ENCODE measurements around the gene RECK. TPM values are rescaled to one million over a fixed set of nuclear protein-coding genes. Genes with fewer than 3 reads are reported as not detected.

The RECK gene
- total RNA-seq, 4 donors from 2014 or later = 14.3 to 37.7 (median 30.7) TPM

DNA sequence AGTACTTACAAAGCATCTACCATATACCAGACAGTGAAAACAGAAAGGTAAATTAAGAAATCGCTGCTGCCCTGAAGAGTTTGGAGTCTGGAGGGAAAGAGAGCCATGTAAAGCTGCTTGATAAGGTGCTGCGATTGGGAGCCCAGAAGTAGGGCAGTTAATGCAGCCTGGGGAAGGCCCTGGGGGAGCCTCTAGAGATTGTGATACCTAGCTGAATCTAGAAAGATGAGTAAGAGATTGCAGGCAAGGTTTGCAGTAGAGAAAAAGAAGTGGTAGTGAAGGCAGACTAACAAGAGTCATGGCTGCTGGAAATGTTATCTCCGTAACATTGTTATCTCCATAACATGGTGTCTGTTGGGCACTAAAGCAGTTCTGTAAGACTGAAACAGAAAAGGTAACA, 75.8 kb downstream of the RECK start:
- H3K27ac ChIP-seq = no peak overlapping the region
- TF ChIP-seq, protein P1, sequence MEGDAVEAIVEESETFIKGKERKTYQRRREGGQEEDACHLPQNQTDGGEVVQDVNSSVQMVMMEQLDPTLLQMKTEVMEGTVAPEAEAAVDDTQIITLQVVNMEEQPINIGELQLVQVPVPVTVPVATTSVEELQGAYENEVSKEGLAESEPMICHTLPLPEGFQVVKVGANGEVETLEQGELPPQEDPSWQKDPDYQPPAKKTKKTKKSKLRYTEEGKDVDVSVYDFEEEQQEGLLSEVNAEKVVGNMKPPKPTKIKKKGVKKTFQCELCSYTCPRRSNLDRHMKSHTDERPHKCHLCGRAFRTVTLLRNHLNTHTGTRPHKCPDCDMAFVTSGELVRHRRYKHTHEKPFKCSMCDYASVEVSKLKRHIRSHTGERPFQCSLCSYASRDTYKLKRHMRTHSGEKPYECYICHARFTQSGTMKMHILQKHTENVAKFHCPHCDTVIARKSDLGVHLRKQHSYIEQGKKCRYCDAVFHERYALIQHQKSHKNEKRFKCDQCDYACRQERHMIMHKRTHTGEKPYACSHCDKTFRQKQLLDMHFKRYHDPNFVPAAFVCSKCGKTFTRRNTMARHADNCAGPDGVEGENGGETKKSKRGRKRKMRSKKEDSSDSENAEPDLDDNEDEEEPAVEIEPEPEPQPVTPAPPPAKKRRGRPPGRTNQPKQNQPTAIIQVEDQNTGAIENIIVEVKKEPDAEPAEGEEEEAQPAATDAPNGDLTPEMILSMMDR (IDR thresholded peaks at IDR 0.05) = no peak
- TF ChIP-seq POLR2A (IDR thresholded peaks at IDR 0.05) = no peak
- H3K27me3 ChIP-seq = no peaks in the 10 kb centered on the region
- H3K9me3 ChIP-seq = no peaks in the 10 kb centered on the region
- H3K4me3 ChIP-seq = no peak overlapping the region
- no peak for DNase-seq
- H3K4me1 ChIP-seq = no peaks in the 10 kb centered on the region
- intact Hi-C loops (cut with DNase I; ENCODE audit: low total_unique reads) = no loop called here
- no peaks in the 10 kb centered on the region for H3K36me3 ChIP-seq

DNA sequence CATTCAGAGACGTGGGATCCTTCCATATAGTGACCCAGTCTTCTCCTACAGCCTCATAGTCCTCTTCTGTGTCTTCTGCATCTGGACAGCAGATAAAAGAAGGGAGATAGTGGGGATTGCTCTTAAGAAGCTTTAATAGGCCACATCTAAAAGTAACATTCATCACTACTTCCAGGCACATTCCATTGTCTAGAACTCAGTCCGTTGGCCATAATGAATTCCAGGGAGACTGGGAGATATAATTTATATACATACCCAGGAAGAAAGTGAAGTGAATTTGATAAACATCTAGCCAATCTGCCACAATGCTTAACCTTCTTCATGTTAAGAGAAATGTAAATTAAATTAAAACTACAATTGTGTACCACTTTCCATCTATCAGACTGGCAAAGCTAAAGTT, 77.3 kb downstream of the RECK start:
- Histone ChIP-seq H3K4me1 (no peaks in the 10 kb centered on the region), H3K27ac (no peak overlapping the region), H3K4me3 (no peak overlapping the region), H3K27me3 (no peaks in the 10 kb centered on the region), H3K9me3 (no peaks in the 10 kb centered on the region), H3K36me3 (no peaks in the 10 kb centered on the region)
- no peak for TF ChIP-seq POLR2A (IDR thresholded peaks at IDR 0.05)
- TF ChIP-seq, protein P1 (IDR thresholded peaks at IDR 0.05) = no peak
- no peak for DNase-seq
- intact Hi-C loops (cut with DNase I; ENCODE audit: low total_unique reads) = no loop called here

DNA sequence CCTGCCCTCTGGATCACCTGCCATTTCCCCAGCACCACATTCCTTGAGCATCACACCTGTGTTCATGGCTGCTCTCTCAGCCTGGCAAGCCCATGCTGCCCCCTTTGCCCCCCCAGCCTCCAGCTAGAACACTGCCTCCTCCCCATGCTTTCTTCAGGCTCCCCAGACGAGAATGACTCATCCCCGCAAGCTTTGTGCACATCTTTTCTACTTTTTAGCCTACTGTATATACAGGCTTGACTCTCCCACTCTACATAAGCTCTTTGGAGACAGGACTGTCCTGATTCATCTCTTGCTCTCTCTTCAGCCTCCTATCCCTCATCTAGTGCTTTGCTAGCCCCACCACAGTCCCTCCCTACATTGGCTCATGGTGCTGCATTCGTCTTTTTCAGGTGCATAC, 79.9 kb downstream of the RECK start:
- H3K36me3 ChIP-seq = no peaks in the 10 kb centered on the region
- no peak for DNase-seq
- H3K27me3 ChIP-seq = no peaks in the 10 kb centered on the region
- intact Hi-C loops (cut with DNase I; ENCODE audit: low total_unique reads) = no loop called here
- no peak overlapping the region for H3K27ac ChIP-seq
- no peak overlapping the region for H3K4me3 ChIP-seq
- no peaks in the 10 kb centered on the region for H3K4me1 ChIP-seq
- no peaks in the 10 kb centered on the region for H3K9me3 ChIP-seq
- TF ChIP-seq POLR2A (IDR thresholded peaks at IDR 0.05) = no peak
- TF ChIP-seq, protein P1 (IDR thresholded peaks at IDR 0.05) = no peak

DNA sequence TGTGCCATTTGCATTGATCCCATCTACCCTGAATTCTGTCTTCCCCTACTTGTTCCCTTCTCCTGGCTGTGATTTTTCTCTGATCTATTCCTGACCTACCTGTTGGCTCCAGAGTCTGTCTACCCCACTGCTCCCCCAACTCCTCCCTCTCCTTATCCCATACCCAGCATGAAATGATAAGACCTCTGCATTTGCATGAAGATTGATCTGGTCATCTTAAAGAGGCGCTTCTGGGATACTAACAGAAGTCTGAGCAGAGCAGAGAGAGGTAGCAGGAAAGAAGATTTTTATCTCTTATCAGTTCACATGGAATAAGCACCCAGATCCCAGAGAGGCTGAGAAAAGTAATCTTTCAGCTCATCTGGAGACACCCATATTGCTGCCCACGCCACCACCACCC, 81.5 kb downstream of the RECK start:
- TF ChIP-seq, protein P1 (IDR thresholded peaks at IDR 0.05) = no peak
- TF ChIP-seq POLR2A (IDR thresholded peaks at IDR 0.05) = no peak
- H3K27ac ChIP-seq = no peak overlapping the region

DNA sequence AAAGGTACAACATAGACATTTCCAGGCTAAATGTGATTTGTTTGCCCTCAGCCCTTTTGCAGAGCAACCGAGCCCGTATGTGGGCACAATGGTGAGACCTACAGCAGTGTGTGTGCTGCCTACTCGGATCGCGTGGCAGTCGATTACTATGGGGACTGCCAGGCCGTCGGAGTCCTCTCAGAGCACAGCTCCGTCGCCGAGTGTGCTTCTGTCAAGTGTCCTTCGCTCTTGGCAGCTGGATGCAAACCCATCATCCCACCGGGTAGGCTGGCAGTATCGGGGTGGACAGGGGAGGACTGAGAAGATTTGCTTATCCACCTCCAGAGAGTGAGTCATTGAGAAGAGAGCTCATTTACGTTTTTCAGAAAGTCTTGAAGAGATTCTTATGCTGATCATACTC, 82.0 kb downstream of the RECK start:
- intact Hi-C loops (cut with DNase I; ENCODE audit: low total_unique reads) = no loop called here
- no peaks in the 10 kb centered on the region for H3K36me3 ChIP-seq
- no peaks in the 10 kb centered on the region for H3K9me3 ChIP-seq
- no peak overlapping the region for H3K4me3 ChIP-seq
- no peak for DNase-seq
- no peak overlapping the region for H3K27ac ChIP-seq
- no peak for TF ChIP-seq POLR2A (IDR thresholded peaks at IDR 0.05)
- TF ChIP-seq, protein P1 (IDR thresholded peaks at IDR 0.05) = no peak
- H3K27me3 ChIP-seq = no peaks in the 10 kb centered on the region
- H3K4me1 ChIP-seq = no peaks in the 10 kb centered on the region

More for the DNA sequence above, 81.5 kb downstream of the RECK start:
- intact Hi-C loops (cut with DNase I; ENCODE audit: low total_unique reads) = no loop called here
- Histone ChIP-seq H3K27me3 (no peaks in the 10 kb centered on the region), H3K4me1 (no peaks in the 10 kb centered on the region), H3K9me3 (no peaks in the 10 kb centered on the region), H3K4me3 (no peak overlapping the region), H3K36me3 (no peaks in the 10 kb centered on the region)
- no peak for DNase-seq

All from uterus (tissue), 4 donors.